GM23248 (cell line): ENCODE results near the gene RSPH3.

Source experiments
- EZH2 ChIP-seq: fragments of 200-600 bp; sonication (generic); IDR thresholded peaks from 2 replicates; pipeline ENCODE4 v1.6.1; 2018; ENCODE audit warnings: antibody characterized with exemption, mild to moderate bottlenecking; ENCODE audit not compliant: insufficient read depth, poor library complexity, severe bottlenecking
- EZH2phosphoT487 ChIP-seq: fragments of 200-600 bp; sonication (generic); IDR thresholded peaks from 2 replicates; pipeline ENCODE4 v1.6.1; 2018; ENCODE audit warnings: antibody characterized with exemption, moderate library complexity, mild to moderate bottlenecking, low read depth; ENCODE audit not compliant: insufficient read depth

DNA sequence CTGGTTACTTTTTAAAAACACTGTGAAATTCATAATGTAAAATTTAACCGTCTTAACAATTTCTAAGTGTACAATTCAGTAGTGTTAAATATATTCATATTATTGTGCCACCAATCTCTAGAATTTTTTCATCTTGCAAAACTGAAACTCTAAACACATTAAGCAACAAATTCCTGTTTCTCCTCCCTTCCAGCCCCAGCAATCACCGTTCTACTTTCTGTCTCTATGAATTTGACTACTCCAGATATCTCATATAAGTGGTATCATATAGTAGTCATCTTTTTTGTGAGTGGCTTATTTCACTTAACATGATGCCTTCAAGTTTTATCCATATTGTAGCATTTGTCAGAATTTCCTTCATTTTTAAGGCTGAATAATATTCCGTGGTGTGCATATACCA lies 44.7 kb downstream of the RSPH3 start:
- TF ChIP-seq EZH2phosphoT487 (no peak), EZH2 (no peak)
